Measurements from ENCODE around the gene PKP2.

Gene PKP2

DNA sequence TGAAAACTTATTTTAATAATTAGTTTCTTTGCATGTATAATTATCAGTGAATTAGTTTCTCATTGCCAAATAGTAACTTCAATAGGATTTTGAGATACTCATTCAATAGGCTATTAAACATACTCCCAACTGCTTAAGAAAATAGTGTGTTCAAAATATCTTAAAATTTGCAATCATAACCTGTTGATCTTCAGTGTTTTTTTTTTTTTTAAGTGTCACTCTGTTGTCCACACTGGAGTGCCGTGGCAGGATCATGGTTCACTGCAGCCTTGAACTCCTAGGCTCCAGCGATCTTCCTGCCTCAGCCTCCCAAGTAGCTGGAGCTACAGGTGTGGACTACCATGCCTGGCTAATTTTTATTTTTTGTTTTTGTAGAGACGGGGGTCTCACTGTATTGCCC lies 139.4 kb downstream of the PKP2 start:
- Histone ChIP-seq H4K20me1 (ENCODE audit: insufficient read depth, low read length) (no peaks in the 10 kb centered on the region), H3K4me2 (ENCODE audit: low read length) (no peak overlapping the region), H2AFZ (ENCODE audit: low read depth, low read length) (no peak overlapping the region), H3K27me3 (ENCODE audit: low read depth, low read length) (peaks cover 4% of the 10 kb centered on the region; the same call in 1 of the 2 replicates), H3K27ac (ENCODE audit: low read length) (no peak overlapping the region), H3K4me3 (ENCODE audit: low read length) (no peak overlapping the region), H3K4me1 (ENCODE audit: low read length) (peaks cover 22% of the 10 kb centered on the region), H3K36me3 (replicated peaks; ENCODE audit: low read depth, low read length) (peaks cover 16% of the 10 kb centered on the region), H3K9ac (ENCODE audit: low read length) (no peak overlapping the region), H3K9me3 (ENCODE audit: insufficient read depth, low read length) (no peaks in the 10 kb centered on the region), H3K79me2 (ENCODE audit: low read length) (peaks cover 30% of the 10 kb centered on the region)
- TF ChIP-seq, protein P1, sequence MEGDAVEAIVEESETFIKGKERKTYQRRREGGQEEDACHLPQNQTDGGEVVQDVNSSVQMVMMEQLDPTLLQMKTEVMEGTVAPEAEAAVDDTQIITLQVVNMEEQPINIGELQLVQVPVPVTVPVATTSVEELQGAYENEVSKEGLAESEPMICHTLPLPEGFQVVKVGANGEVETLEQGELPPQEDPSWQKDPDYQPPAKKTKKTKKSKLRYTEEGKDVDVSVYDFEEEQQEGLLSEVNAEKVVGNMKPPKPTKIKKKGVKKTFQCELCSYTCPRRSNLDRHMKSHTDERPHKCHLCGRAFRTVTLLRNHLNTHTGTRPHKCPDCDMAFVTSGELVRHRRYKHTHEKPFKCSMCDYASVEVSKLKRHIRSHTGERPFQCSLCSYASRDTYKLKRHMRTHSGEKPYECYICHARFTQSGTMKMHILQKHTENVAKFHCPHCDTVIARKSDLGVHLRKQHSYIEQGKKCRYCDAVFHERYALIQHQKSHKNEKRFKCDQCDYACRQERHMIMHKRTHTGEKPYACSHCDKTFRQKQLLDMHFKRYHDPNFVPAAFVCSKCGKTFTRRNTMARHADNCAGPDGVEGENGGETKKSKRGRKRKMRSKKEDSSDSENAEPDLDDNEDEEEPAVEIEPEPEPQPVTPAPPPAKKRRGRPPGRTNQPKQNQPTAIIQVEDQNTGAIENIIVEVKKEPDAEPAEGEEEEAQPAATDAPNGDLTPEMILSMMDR (IDR thresholded peaks at IDR 0.05; ENCODE audit: low read depth, low read length), result no peak
- no peak for TF ChIP-seq EZH2phosphoT487 (IDR thresholded peaks at IDR 0.05; ENCODE audit: low read depth)

DNA sequence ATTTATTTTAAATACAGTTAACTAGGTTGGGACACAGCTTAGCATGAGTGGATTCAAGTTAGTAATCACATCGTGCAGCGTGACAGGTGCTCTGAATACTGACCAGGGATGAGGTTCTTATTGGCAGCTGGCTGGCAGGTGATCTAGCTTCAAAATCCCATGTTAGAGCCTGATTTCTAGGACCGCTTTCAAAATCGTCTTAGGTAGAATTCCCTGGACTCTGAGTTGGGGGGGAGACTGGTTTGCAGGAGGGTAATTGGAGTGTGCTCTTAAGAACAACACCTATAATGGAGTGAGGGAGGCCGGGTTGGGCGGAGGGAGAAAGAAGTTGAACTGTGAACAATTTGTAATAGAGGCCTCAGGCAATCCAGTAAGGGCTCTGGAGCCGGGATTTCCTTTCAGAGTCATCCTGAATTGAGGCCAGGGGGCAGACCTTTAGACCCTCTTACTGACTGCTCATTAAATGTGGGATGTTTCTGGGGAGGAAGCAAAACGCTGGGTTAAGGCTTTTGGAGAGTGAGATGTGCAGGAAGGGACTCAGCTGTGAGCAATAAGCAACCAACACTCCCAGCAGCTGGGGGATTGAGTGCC lies 140.0 kb downstream of the PKP2 start:
- Histone ChIP-seq H3K27ac (ENCODE audit: low read length) (no peak overlapping the region), H3K4me3 (ENCODE audit: low read length) (peak overlapping the region; percentile 93), H3K9me3 (ENCODE audit: insufficient read depth, low read length) (no peaks in the 10 kb centered on the region), H3K9ac (ENCODE audit: low read length) (peak overlapping the region; percentile 99), H4K20me1 (ENCODE audit: insufficient read depth, low read length) (no peaks in the 10 kb centered on the region), H2AFZ (ENCODE audit: low read depth, low read length) (0 out of 2 replicates have a peak overlapping the region, but pooled peaks have one; percentile 6), H3K4me2 (ENCODE audit: low read length) (peak overlapping the region; percentile 97), H3K27me3 (ENCODE audit: low read depth, low read length) (peaks cover 4% of the 10 kb centered on the region; the same call in 1 of the 2 replicates), H3K4me1 (ENCODE audit: low read length) (peaks cover 16% of the 10 kb centered on the region), H3K79me2 (ENCODE audit: low read length) (peaks cover 34% of the 10 kb centered on the region), H3K36me3 (replicated peaks; ENCODE audit: low read depth, low read length) (peaks cover 22% of the 10 kb centered on the region)
- TF ChIP-seq, protein P1 (IDR thresholded peaks at IDR 0.05; ENCODE audit: low read depth, low read length), result no peak
- no peak for TF ChIP-seq EZH2phosphoT487 (IDR thresholded peaks at IDR 0.05; ENCODE audit: low read depth)

DNA sequence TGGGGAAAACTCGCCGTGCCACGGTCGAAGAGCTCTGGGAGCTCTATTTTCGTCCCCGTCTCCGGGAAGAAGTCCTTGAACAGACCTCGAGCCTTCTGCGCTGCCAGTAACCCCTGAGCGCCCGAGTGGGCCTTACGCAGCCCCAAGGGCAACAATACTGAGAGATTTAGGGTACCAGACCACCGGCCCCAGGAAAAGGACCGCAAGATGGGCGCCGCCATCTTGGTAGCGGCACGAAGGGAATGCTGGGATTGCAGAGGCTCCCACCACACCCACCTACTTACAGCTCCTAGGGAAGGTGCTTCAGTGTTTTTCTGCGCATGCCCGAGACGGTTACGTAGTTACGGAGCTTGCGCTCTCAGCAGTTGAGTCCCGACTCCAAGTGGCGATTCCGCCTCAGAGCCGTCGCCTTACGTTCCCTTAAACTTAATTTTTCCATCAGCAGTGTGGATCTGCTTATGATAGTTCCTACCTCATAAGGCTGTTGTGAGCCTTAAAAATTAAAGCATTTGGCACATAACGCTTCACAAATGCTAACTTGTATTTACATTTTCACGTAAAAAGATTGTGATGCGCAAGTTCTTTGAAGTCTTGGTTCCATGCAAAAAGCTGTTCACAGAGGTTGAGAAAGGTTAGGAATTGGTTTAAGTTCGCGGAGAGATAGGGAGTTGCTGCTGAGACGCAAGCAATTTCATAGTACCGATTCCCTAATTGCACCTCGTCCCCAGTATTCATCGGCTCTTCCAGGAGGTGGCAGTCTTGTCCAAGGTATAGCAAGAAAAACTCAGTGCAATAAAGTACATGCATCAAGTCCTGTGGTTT lies 140.7 kb downstream of the PKP2 start, which contains the start of gene YARS2:
YARS2 (minus strand) TSS at position 244 of the 822 bp plus-strand sequence; CDS start at position 221, 23 bp downstream.
- peak within 1 kb of the TSS; percentile 99 for H3K9ac ChIP-seq (ENCODE audit: low read length)
- H3K4me2 ChIP-seq (ENCODE audit: low read length), result peak within 1 kb of the TSS; percentile 97
- peak within 1 kb of the TSS; percentile 99 for H2AFZ ChIP-seq (ENCODE audit: low read depth, low read length)
- H3K9me3 ChIP-seq (ENCODE audit: insufficient read depth, low read length), result no peaks in the 10 kb centered on the region
- peak within 1 kb of the TSS; percentile 79 for H3K27ac ChIP-seq (ENCODE audit: low read length)
- H3K36me3 ChIP-seq (replicated peaks; ENCODE audit: low read depth, low read length), result peaks cover 26% of the 10 kb centered on the region
- H4K20me1 ChIP-seq (ENCODE audit: insufficient read depth, low read length), result no peaks in the 10 kb centered on the region
- H3K79me2 ChIP-seq (ENCODE audit: low read length), result peaks cover 35% of the 10 kb centered on the region
- peak within 1 kb of the TSS; percentile 93 for H3K4me3 ChIP-seq (ENCODE audit: low read length)
- H3K27me3 ChIP-seq (ENCODE audit: low read depth, low read length), result peaks cover 4% of the 10 kb centered on the region; the same call in 1 of the 2 replicates
- H3K4me1 ChIP-seq (ENCODE audit: low read length), result peaks cover 9% of the 10 kb centered on the region
- TF ChIP-seq, protein P1 (IDR thresholded peaks at IDR 0.05; ENCODE audit: low read depth, low read length), result peak; percentile 96
- TF ChIP-seq EZH2phosphoT487 (IDR thresholded peaks at IDR 0.05; ENCODE audit: low read depth), result no peak

DNA sequence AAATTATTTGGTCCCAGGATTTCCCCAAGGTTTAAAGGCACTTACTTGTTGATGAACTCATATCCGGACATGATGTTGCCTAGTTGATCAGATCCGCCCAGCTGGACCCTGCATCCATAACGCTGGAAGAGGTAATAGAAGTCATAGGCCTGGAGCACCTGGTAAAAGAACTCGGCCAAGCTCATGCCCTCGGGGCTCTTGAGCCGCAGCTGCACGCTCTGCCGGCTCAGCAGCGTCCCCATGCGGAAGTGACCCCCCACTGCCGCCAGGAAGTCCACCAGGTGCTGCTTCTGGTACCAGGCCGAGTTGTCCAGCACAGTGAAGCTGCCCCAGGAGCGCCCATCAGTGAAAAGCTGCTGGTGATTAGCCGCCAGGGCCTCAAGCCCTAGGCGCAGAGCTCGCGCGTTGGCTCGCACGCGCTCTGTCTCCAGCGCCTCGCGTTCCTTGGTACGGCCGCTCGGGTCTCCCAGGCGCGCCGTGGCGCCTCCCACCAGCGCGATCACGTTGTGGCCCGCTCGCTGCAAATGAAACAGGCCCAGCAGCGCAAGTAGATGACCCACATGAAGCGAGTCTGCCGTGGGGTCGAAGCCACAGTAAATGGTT lies 141.4 kb downstream of the PKP2 start:
- Histone ChIP-seq H3K9ac (ENCODE audit: low read length) (peak overlapping the region; percentile 99), H3K9me3 (ENCODE audit: insufficient read depth, low read length) (no peaks in the 10 kb centered on the region), H3K4me1 (ENCODE audit: low read length) (peaks cover 9% of the 10 kb centered on the region), H2AFZ (ENCODE audit: low read depth, low read length) (peak overlapping the region; percentile 90), H3K4me3 (ENCODE audit: low read length) (peak overlapping the region; percentile 93), H3K27me3 (ENCODE audit: low read depth, low read length) (peaks cover 4% of the 10 kb centered on the region; the same call in 1 of the 2 replicates), H3K79me2 (ENCODE audit: low read length) (peaks cover 35% of the 10 kb centered on the region), H3K4me2 (ENCODE audit: low read length) (peak overlapping the region; percentile 95), H3K27ac (ENCODE audit: low read length) (peak overlapping the region; percentile 72), H3K36me3 (replicated peaks; ENCODE audit: low read depth, low read length) (peaks cover 31% of the 10 kb centered on the region), H4K20me1 (ENCODE audit: insufficient read depth, low read length) (no peaks in the 10 kb centered on the region)
- TF ChIP-seq, protein P1 (IDR thresholded peaks at IDR 0.05; ENCODE audit: low read depth, low read length), result peak; percentile 80
- TF ChIP-seq EZH2phosphoT487 (IDR thresholded peaks at IDR 0.05; ENCODE audit: low read depth), result no peak

Measured in OCI-LY3 (cell line).